Activated T-cell treated with anti-CD3 and anti-CD28 coated beads, Interleukin-2, amount 50 U/mL, for 4 hours (primary cell): Measurements from ENCODE around the gene SLC25A21. TPM values are rescaled to one million over a fixed set of nuclear protein-coding genes. Genes with fewer than 3 reads are reported as not detected.

Source experiments
- ATAC-seq, 2 donors: fragments of 200-7000 bp; cut with Tn5 transposase; one replicate each; pipeline ENCODE4 v1.10.0; 2021
- DNase-seq: peaks from one replicate; pipeline ENCODE4 v3.0.0-alpha.2; 2020
- H3K27me3 Mint-ChIP-seq: one replicate; pipeline ENCODE4 v1.8.0; 2021; ENCODE audit warnings: low read depth, mixed read lengths
- H3K36me3 Mint-ChIP-seq: one replicate; pipeline ENCODE4 v1.8.0; 2022; ENCODE audit warnings: mixed read lengths; ENCODE audit not compliant: insufficient read depth
- H3K4me1 Mint-ChIP-seq: one replicate; pipeline ENCODE4 v1.8.0; 2021; ENCODE audit warnings: low read depth, mixed read lengths
- H3K4me3 Mint-ChIP-seq: one replicate; pipeline ENCODE4 v1.8.0; 2021; ENCODE audit warnings: mild to moderate bottlenecking, moderate library complexity, mixed read lengths
- H3K9me3 Mint-ChIP-seq: one replicate; pipeline ENCODE4 v1.8.0; 2021; ENCODE audit warnings: mixed read lengths
- total RNA-seq, 3 donors: library from RNA; stranded (reverse); gene quantifications; one replicate each; pipeline ENCODE4 v1.2.1, GENCODE V29; 2021

SLC25A21 gene
- total RNA-seq, 3 donors from 2014 or later: not detected

- Mint-ChIP-seq H3K4me1 (no peaks in the 10 kb centered on the region), H3K4me3 (no peak overlapping the region), H3K36me3 (no peaks in the 10 kb centered on the region), H3K9me3 (peaks cover 32% of the 10 kb centered on the region), H3K27me3 (no peaks in the 10 kb centered on the region)
- no peak for ATAC-seq
- no peak for DNase-seq
These were observed 390.5 kb downstream of the SLC25A21 start for GRCh38 chr14:36781897-36782296.

GRCh38 chr14:36773558-36773957, 398.8 kb downstream of the SLC25A21 start:
- no peaks in the 10 kb centered on the region for H3K27me3 Mint-ChIP-seq
- no peak for DNase-seq
- ATAC-seq: no peak

GRCh38 chr14:36773136-36773540, 399.3 kb downstream of the SLC25A21 start:
- DNase-seq (no peak), ATAC-seq (no peak)
- H3K27me3 Mint-ChIP-seq: no peaks in the 10 kb centered on the region
- no peak overlapping the region for H3K4me3 Mint-ChIP-seq
- H3K4me1 Mint-ChIP-seq: no peaks in the 10 kb centered on the region
- peaks cover 8% of the 10 kb centered on the region for H3K9me3 Mint-ChIP-seq
- H3K36me3 Mint-ChIP-seq: no peaks in the 10 kb centered on the region

More at GRCh38 chr14:36773558-36773957, 398.8 kb downstream of the SLC25A21 start:
- Mint-ChIP-seq H3K4me1 (no peaks in the 10 kb centered on the region), H3K36me3 (no peaks in the 10 kb centered on the region), H3K4me3 (no peak overlapping the region), H3K9me3 (peaks cover 9% of the 10 kb centered on the region)

GRCh38 chr14:36771028-36771640, 401.3 kb downstream of the SLC25A21 start:
- Mint-ChIP-seq H3K36me3 (no peaks in the 10 kb centered on the region), H3K9me3 (peaks cover 4% of the 10 kb centered on the region), H3K4me3 (no peak overlapping the region), H3K27me3 (no peaks in the 10 kb centered on the region), H3K4me1 (no peaks in the 10 kb centered on the region)
- DNase-seq (no peak), ATAC-seq (no peak)

GRCh38 chr14:36768638-36769337, 403.6 kb downstream of the SLC25A21 start:
- H3K9me3 Mint-ChIP-seq: no peaks in the 10 kb centered on the region
- ATAC-seq (no peak), DNase-seq (no peak)
- no peak overlapping the region for H3K4me3 Mint-ChIP-seq
- no peaks in the 10 kb centered on the region for H3K27me3 Mint-ChIP-seq
- H3K4me1 Mint-ChIP-seq: no peaks in the 10 kb centered on the region
- no peaks in the 10 kb centered on the region for H3K36me3 Mint-ChIP-seq

- no peaks in the 10 kb centered on the region for H3K27me3 Mint-ChIP-seq
- no peaks in the 10 kb centered on the region for H3K9me3 Mint-ChIP-seq
- H3K4me1 Mint-ChIP-seq: no peaks in the 10 kb centered on the region
- no peak overlapping the region for H3K4me3 Mint-ChIP-seq
- no peak for ATAC-seq
- no peaks in the 10 kb centered on the region for H3K36me3 Mint-ChIP-seq
- no peak for DNase-seq
These were observed 404.7 kb downstream of the SLC25A21 start for GRCh38 chr14:36767603-36768281.

- no peaks in the 10 kb centered on the region for H3K9me3 Mint-ChIP-seq
These were observed 405.4 kb downstream of the SLC25A21 start for GRCh38 chr14:36766974-36767373.

GRCh38 chr14:36757734-36758601, 414.4 kb downstream of the SLC25A21 start:
- H3K27me3 Mint-ChIP-seq: no peaks in the 10 kb centered on the region
- no peak overlapping the region for H3K4me3 Mint-ChIP-seq

More at GRCh38 chr14:36766974-36767373, 405.4 kb downstream of the SLC25A21 start:
- no peaks in the 10 kb centered on the region for H3K36me3 Mint-ChIP-seq
- DNase-seq: no peak
- no peaks in the 10 kb centered on the region for H3K27me3 Mint-ChIP-seq
- ATAC-seq: no peak
- H3K4me1 Mint-ChIP-seq: no peaks in the 10 kb centered on the region
- no peak overlapping the region for H3K4me3 Mint-ChIP-seq

GRCh38 chr14:36756226-36756625, 416.2 kb downstream of the SLC25A21 start:
- H3K4me3 Mint-ChIP-seq: no peak overlapping the region
- ATAC-seq (no peak), DNase-seq (no peak)
- peaks cover 9% of the 10 kb centered on the region for H3K9me3 Mint-ChIP-seq
- no peaks in the 10 kb centered on the region for H3K27me3 Mint-ChIP-seq
- no peaks in the 10 kb centered on the region for H3K36me3 Mint-ChIP-seq
- no peaks in the 10 kb centered on the region for H3K4me1 Mint-ChIP-seq

More at GRCh38 chr14:36757734-36758601, 414.4 kb downstream of the SLC25A21 start:
- DNase-seq (no peak), ATAC-seq (no peak)
- Mint-ChIP-seq H3K9me3 (peaks cover 5% of the 10 kb centered on the region), H3K4me1 (no peaks in the 10 kb centered on the region), H3K36me3 (no peaks in the 10 kb centered on the region)

GRCh38 chr14:36755756-36756155, 416.6 kb downstream of the SLC25A21 start:
- Mint-ChIP-seq H3K4me1 (no peaks in the 10 kb centered on the region), H3K36me3 (no peaks in the 10 kb centered on the region), H3K4me3 (no peak overlapping the region), H3K27me3 (no peaks in the 10 kb centered on the region), H3K9me3 (peaks cover 9% of the 10 kb centered on the region)
- ATAC-seq (no peak), DNase-seq (no peak)

GRCh38 chr14:36751920-36752319, 420.5 kb downstream of the SLC25A21 start:
- no peak for ATAC-seq
- H3K4me1 Mint-ChIP-seq: no peaks in the 10 kb centered on the region
- H3K9me3 Mint-ChIP-seq: peaks cover 9% of the 10 kb centered on the region
- no peaks in the 10 kb centered on the region for H3K27me3 Mint-ChIP-seq
- no peaks in the 10 kb centered on the region for H3K36me3 Mint-ChIP-seq
- no peak for DNase-seq
- no peak overlapping the region for H3K4me3 Mint-ChIP-seq

- no peak overlapping the region for H3K4me3 Mint-ChIP-seq
- H3K9me3 Mint-ChIP-seq: peaks cover 9% of the 10 kb centered on the region
- DNase-seq: no peak
- no peak for ATAC-seq
- H3K4me1 Mint-ChIP-seq: no peaks in the 10 kb centered on the region
- no peaks in the 10 kb centered on the region for H3K36me3 Mint-ChIP-seq
- no peaks in the 10 kb centered on the region for H3K27me3 Mint-ChIP-seq
These were observed 421.3 kb downstream of the SLC25A21 start for GRCh38 chr14:36751106-36751505.

GRCh38 chr14:36750244-36750643, 422.2 kb downstream of the SLC25A21 start:
- Mint-ChIP-seq H3K4me1 (no peaks in the 10 kb centered on the region), H3K27me3 (no peaks in the 10 kb centered on the region), H3K4me3 (no peak overlapping the region), H3K9me3 (peaks cover 9% of the 10 kb centered on the region), H3K36me3 (no peaks in the 10 kb centered on the region)
- no peak for ATAC-seq
- DNase-seq: no peak

GRCh38 chr14:36748610-36749213, 423.7 kb downstream of the SLC25A21 start:
- no peak for DNase-seq
- Mint-ChIP-seq H3K9me3 (peaks cover 13% of the 10 kb centered on the region), H3K4me3 (no peak overlapping the region), H3K4me1 (no peaks in the 10 kb centered on the region), H3K27me3 (no peaks in the 10 kb centered on the region), H3K36me3 (no peaks in the 10 kb centered on the region)
- no peak for ATAC-seq
